Gastroesophageal sphincter (tissue), 2 donors: Measurements from ENCODE around the gene SERPINB6.

ENCODE experiments used
- EP300 ChIP-seq: sonication (generic); formaldehyde crosslinking; IDR thresholded peaks from one replicate; pipeline ENCODE4 v1.6.1; 2017; ENCODE audit warnings: antibody characterized with exemption, mild to moderate bottlenecking
- POLR2A ChIP-seq, 2 donors: fragments of 450-650 bp; IDR thresholded peaks; one replicate each; pipeline ENCODE4 v1.6.1; 2017; ENCODE audit warnings: antibody characterized with exemption in 2 of 2, mild to moderate bottlenecking in 2 of 2, moderate library complexity in 1 of 2

- TF ChIP-seq EP300: no peak
- no peak for TF ChIP-seq POLR2A (IDR thresholded peaks at IDR 0.05)
Measured at GRCh38 chr6:3013486-3013885, 42.1 kb upstream of the SERPINB6 start.
